GM23248 (cell line): ENCODE results near the gene PTGER3. TPM values are rescaled to one million over a fixed set of nuclear protein-coding genes. Genes with fewer than 3 reads are reported as not detected.

ENCODE experiments used
- DNase-seq: peaks from one replicate; pipeline ENCODE4 v3.0.0-alpha.2; 2015
- H2AFZ ChIP-seq: fragments of 200-600 bp; sonication (generic); 2 replicates; pipeline ENCODE4 v1.6.1; 2016; ENCODE audit warnings: antibody characterized with exemption
- H3F3A ChIP-seq: fragments of 200-600 bp; sonication (generic); 2 replicates; pipeline ENCODE4 v1.6.1; 2016; ENCODE audit warnings: mild to moderate bottlenecking, antibody characterized with exemption, mixed run types; ENCODE audit not compliant: insufficient read depth
- H3K27ac ChIP-seq: fragments of 200-600 bp; sonication (generic); 2 replicates; pipeline ENCODE4 v1.5.1; 2016; ENCODE audit warnings: mild to moderate bottlenecking
- H3K27me3 ChIP-seq: fragments of 200-600 bp; sonication (generic); replicated peaks from 2 replicates; pipeline ENCODE4 v1.6.1; 2016; ENCODE audit warnings: mild to moderate bottlenecking; ENCODE audit not compliant: insufficient read depth
- H3K36me3 ChIP-seq: fragments of 200-600 bp; sonication (generic); 2 replicates; pipeline ENCODE4 v1.6.1; 2016; ENCODE audit warnings: low read depth, mild to moderate bottlenecking
- H3K4me1 ChIP-seq: fragments of 200-600 bp; sonication (generic); 2 replicates; pipeline ENCODE4 v1.6.1; 2016; ENCODE audit warnings: mild to moderate bottlenecking; ENCODE audit not compliant: insufficient read depth
- H3K4me2 ChIP-seq: fragments of 200-600 bp; sonication (generic); one replicate; pipeline ENCODE4 v1.6.1; 2016; ENCODE audit warnings: mild to moderate bottlenecking; ENCODE audit not compliant: unreplicated experiment
- H3K4me3 ChIP-seq: fragments of 200-600 bp; sonication (generic); 2 replicates; pipeline ENCODE4 v1.5.1; 2016; ENCODE audit warnings: mild to moderate bottlenecking
- H3K79me2 ChIP-seq: fragments of 200-600 bp; sonication (generic); 2 replicates; pipeline ENCODE4 v1.6.1; 2016; ENCODE audit warnings: mild to moderate bottlenecking; ENCODE audit not compliant: insufficient read depth
- H3K9ac ChIP-seq: fragments of 200-600 bp; sonication (generic); 2 replicates; pipeline ENCODE4 v1.6.1; 2016; ENCODE audit warnings: mild to moderate bottlenecking
- H3K9me2 ChIP-seq: fragments of 200-600 bp; sonication (generic); 2 replicates; pipeline ENCODE4 v1.6.1; 2016; ENCODE audit warnings: mixed run types, mild to moderate bottlenecking, moderate library complexity; ENCODE audit not compliant: insufficient read depth
- H3K9me3 ChIP-seq: fragments of 200-600 bp; sonication (generic); one replicate; pipeline ENCODE4 v1.6.1; 2017; ENCODE audit warnings: low read depth
- H4K20me1 ChIP-seq: fragments of 200-600 bp; sonication (generic); 2 replicates; pipeline ENCODE4 v1.6.0; 2016; ENCODE audit not compliant: insufficient read depth
- EZH2 ChIP-seq: fragments of 200-600 bp; sonication (generic); IDR thresholded peaks from 2 replicates; pipeline ENCODE4 v1.6.1; 2018; ENCODE audit warnings: antibody characterized with exemption, mild to moderate bottlenecking; ENCODE audit not compliant: insufficient read depth, poor library complexity, severe bottlenecking
- EZH2phosphoT487 ChIP-seq: fragments of 200-600 bp; sonication (generic); IDR thresholded peaks from 2 replicates; pipeline ENCODE4 v1.6.1; 2018; ENCODE audit warnings: antibody characterized with exemption, moderate library complexity, mild to moderate bottlenecking, low read depth; ENCODE audit not compliant: insufficient read depth
- WGBS, 2 experiments: methylation state at CpG; one replicate each; pipeline ENCODE4 v1.1.6; 2015 to 2017; ENCODE audit warnings: low lambda C conversion rate in 2 of 2, low coverage in 1 of 2; ENCODE audit errors: missing lambda C conversion rate in 2 of 2; 5-methylcytosine and 5-hydroxymethylcytosine counted together
- in situ Hi-C: fragments of 300-500 bp; cut with MboI; formaldehyde crosslinking; loops from 2 replicates; pipeline ENCODE4 v1.15.0; 2020
- polyA plus RNA-seq: library from polyadenylated mRNA; unstranded; fragments of >200 nt; fragmentation: Nextera tagmentation; extraction: Ambion mirVana; gene quantifications from 2 replicates; pipeline ENCODE4 v1.2.1, GENCODE V29; 2016
- total RNA-seq: library from RNA; depleted of rRNA; stranded (reverse); fragments of >200 nt; shearing (Covaris generic); gene quantifications from 2 replicates; pipeline ENCODE4 v1.2.3, GENCODE V29; 2014

The PTGER3 gene
- total and polyA plus RNA-seq, 2 experiments from 2014 or later = 0.31 to 0.97 TPM

GRCh38 chr1:70948396-70949017 lies 99.1 kb downstream of the PTGER3 start:
- Histone ChIP-seq H3K36me3 (no peaks in the 10 kb centered on the region), H3K4me1 (no peaks in the 10 kb centered on the region), H4K20me1 (no peaks in the 10 kb centered on the region), H3K4me2 (no peak overlapping the region), H3K9ac (no peak overlapping the region), H3K9me2 (no peaks in the 10 kb centered on the region; the same call in 1 of the 2 replicates), H3K9me3 (no peaks in the 10 kb centered on the region), H3K4me3 (no peak overlapping the region), H2AFZ (0 out of 2 replicates have a peak overlapping the region, but pooled peaks have one; percentile 33), H3K27me3 (no peaks in the 10 kb centered on the region), H3F3A (no peaks in the 10 kb centered on the region), H3K79me2 (no peaks in the 10 kb centered on the region), H3K27ac (no peak overlapping the region)
- in situ Hi-C loops = no loop called here
- 10 to 11% methylated on average over 5 of the region's 5 CpGs for WGBS, 2 experiments
- DNase-seq = no peak
- TF ChIP-seq EZH2 = no peak
- no peak for TF ChIP-seq EZH2phosphoT487

- Histone ChIP-seq H3K27me3 (no peaks in the 10 kb centered on the region), H3K9me3 (no peaks in the 10 kb centered on the region), H3F3A (no peaks in the 10 kb centered on the region), H3K4me2 (no peak overlapping the region), H3K9me2 (no peaks in the 10 kb centered on the region; the same call in 1 of the 2 replicates), H3K4me1 (no peaks in the 10 kb centered on the region), H3K27ac (no peak overlapping the region), H4K20me1 (no peaks in the 10 kb centered on the region), H3K36me3 (no peaks in the 10 kb centered on the region), H2AFZ (no peak overlapping the region), H3K79me2 (no peaks in the 10 kb centered on the region), H3K9ac (no peak overlapping the region), H3K4me3 (no peak overlapping the region)
- TF ChIP-seq EZH2 = no peak
- no peak for TF ChIP-seq EZH2phosphoT487
- in situ Hi-C loops = no loop called here
- no peak for DNase-seq
- 76 to 81% methylated on average over 2 of the region's 2 CpGs for WGBS, 2 experiments
These were observed 99.8 kb downstream of the PTGER3 start for GRCh38 chr1:70947835-70948234.

DNA sequence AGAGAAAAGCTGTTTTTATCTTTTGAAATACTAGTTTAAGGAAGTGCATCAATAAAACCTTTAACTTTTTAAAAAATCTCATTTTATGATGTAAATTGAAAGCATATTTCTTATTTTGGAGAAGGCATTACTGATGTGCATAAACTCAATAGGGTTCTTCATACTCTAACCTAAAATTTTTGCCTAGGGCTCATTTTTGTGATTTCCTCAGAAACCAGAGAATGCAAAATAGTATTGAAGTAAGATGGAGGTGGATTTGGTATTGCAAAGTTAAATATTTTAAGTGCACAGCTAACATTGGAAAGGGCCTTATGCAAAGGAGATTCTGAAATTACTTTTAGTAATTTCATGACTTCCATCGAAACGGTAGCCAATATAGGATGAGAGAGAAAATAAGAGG lies 101.9 kb downstream of the PTGER3 start:
- no peaks in the 10 kb centered on the region for H3K79me2 ChIP-seq
- no peaks in the 10 kb centered on the region for H3K36me3 ChIP-seq
- 77 to 90% methylated on average over 2 of the region's 2 CpGs for WGBS, 2 experiments
- no peak overlapping the region for H3K4me2 ChIP-seq
- no peak overlapping the region for H3K27ac ChIP-seq
- H3K4me1 ChIP-seq = peaks cover 14% of the 10 kb centered on the region; the same call in 1 of the 2 replicates
- H3K9me2 ChIP-seq = no peaks in the 10 kb centered on the region; the same call in 1 of the 2 replicates
- no peaks in the 10 kb centered on the region for H3K27me3 ChIP-seq
- H4K20me1 ChIP-seq = no peaks in the 10 kb centered on the region
- DNase-seq = no peak
- TF ChIP-seq EZH2phosphoT487 (no peak), EZH2 (no peak)
- no peaks in the 10 kb centered on the region for H3F3A ChIP-seq
- no peak overlapping the region for H2AFZ ChIP-seq
- in situ Hi-C loops = no loop called here
- H3K9ac ChIP-seq = no peak overlapping the region
- no peak overlapping the region for H3K4me3 ChIP-seq
- H3K9me3 ChIP-seq = no peaks in the 10 kb centered on the region

- no peaks in the 10 kb centered on the region; the same call in 1 of the 2 replicates for H3K9me2 ChIP-seq
- H3K9me3 ChIP-seq = no peaks in the 10 kb centered on the region
- no peak overlapping the region for H2AFZ ChIP-seq
- H3K27ac ChIP-seq = no peak overlapping the region
- H3K4me1 ChIP-seq = peaks cover 15% of the 10 kb centered on the region; the same call in 1 of the 2 replicates
- no peaks in the 10 kb centered on the region for H4K20me1 ChIP-seq
- 78 to 82% methylated on average over 3 of the region's 3 CpGs for WGBS, 2 experiments
- H3K27me3 ChIP-seq = no peaks in the 10 kb centered on the region
- H3K36me3 ChIP-seq = no peaks in the 10 kb centered on the region
- no peaks in the 10 kb centered on the region for H3K79me2 ChIP-seq
- in situ Hi-C loops = no loop called here
- H3K9ac ChIP-seq = no peak overlapping the region
- no peak overlapping the region for H3K4me3 ChIP-seq
- H3F3A ChIP-seq = no peaks in the 10 kb centered on the region
- H3K4me2 ChIP-seq = no peak overlapping the region
- TF ChIP-seq EZH2 (no peak), EZH2phosphoT487 (no peak)
- DNase-seq = no peak
These were observed 102.4 kb downstream of the PTGER3 start for GRCh38 chr1:70945251-70945650.
